ENCODE data around the gene STIMATE.

STIMATE gene

DNA sequence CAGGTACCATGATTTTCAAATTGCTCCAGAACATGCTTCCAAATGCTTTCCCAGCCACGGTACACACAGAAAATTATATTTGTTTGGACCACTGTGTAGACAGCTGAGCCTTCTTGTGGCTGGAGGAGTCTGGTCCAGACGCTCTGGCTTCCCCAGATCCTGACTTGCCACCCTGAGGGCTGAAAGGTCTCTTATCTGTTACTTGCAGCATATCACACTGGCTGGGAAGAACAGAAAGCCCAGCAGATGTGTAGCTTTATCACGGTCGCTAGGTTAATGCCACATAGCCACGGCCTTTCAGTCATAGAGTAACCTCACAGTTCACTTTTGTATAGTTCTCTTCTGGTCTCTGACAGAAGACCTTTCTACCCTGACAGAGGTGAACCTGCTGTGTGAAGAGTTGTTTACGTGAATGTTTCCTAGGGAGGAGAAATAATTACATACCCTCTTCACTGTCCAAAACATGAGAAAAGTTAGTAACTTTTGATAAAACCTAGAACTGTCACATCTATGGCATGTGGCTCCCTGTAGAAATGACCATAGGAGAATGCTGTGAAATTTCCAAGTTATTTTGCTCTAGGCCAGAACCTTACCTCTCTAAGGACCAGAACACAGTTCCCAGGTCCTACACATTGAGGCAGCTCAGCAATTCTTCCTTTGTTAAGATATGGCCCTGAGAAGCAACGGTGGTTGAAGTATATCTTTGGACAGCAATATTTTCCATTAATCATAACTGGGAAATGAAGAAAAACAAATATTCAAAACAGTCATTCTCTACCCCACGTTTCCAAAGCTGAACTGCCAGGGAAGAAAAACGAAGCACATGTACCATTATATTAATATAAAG lies 15.8 kb upstream of the STIMATE start:
- H4K20me1 ChIP-seq (ENCODE audit: insufficient read depth, low read length) = no peaks in the 10 kb centered on the region
- H3K4me3 ChIP-seq (ENCODE audit: low read depth, low read length, poor library complexity, severe bottlenecking) = no peak overlapping the region
- H3K27ac ChIP-seq (ENCODE audit: low read depth, low read length, poor library complexity, severe bottlenecking) = no peak overlapping the region
- H3K36me3 ChIP-seq (ENCODE audit: insufficient read depth, low read length) = peaks cover 44% of the 10 kb centered on the region
- H3F3A ChIP-seq (ENCODE audit: insufficient read depth, low read length) = peaks cover 5% of the 10 kb centered on the region; the same call in 1 of the 2 replicates
- no peak overlapping the region for H2AFZ ChIP-seq (ENCODE audit: low read length)
- no peak for TF ChIP-seq EZH2 (IDR thresholded peaks at IDR 0.05; ENCODE audit: borderline replicate concordance, low read length)
- H3K4me2 ChIP-seq (ENCODE audit: low read length) = no peak overlapping the region
- H3K9me2 ChIP-seq (ENCODE audit: low read depth, low read length) = no peaks in the 10 kb centered on the region
- no peaks in the 10 kb centered on the region for H3K9me3 ChIP-seq (ENCODE audit: low read length)
- H3K4me1 ChIP-seq (ENCODE audit: insufficient read depth, low read length, severe bottlenecking) = no peaks in the 10 kb centered on the region
- H3K9ac ChIP-seq (ENCODE audit: low read length) = no peak overlapping the region
- H3K79me2 ChIP-seq (ENCODE audit: insufficient read depth, low read length) = no peaks in the 10 kb centered on the region
- H3K27me3 ChIP-seq (ENCODE audit: insufficient read depth, low read length) = no peaks in the 10 kb centered on the region

GRCh38 chr3:52910823-52911222 lies 13.5 kb upstream of the STIMATE start:
- H3K27me3 ChIP-seq (ENCODE audit: insufficient read depth, low read length) = no peaks in the 10 kb centered on the region
- no peak for TF ChIP-seq EZH2 (IDR thresholded peaks at IDR 0.05; ENCODE audit: borderline replicate concordance, low read length)
- TF ChIP-seq, protein P1, sequence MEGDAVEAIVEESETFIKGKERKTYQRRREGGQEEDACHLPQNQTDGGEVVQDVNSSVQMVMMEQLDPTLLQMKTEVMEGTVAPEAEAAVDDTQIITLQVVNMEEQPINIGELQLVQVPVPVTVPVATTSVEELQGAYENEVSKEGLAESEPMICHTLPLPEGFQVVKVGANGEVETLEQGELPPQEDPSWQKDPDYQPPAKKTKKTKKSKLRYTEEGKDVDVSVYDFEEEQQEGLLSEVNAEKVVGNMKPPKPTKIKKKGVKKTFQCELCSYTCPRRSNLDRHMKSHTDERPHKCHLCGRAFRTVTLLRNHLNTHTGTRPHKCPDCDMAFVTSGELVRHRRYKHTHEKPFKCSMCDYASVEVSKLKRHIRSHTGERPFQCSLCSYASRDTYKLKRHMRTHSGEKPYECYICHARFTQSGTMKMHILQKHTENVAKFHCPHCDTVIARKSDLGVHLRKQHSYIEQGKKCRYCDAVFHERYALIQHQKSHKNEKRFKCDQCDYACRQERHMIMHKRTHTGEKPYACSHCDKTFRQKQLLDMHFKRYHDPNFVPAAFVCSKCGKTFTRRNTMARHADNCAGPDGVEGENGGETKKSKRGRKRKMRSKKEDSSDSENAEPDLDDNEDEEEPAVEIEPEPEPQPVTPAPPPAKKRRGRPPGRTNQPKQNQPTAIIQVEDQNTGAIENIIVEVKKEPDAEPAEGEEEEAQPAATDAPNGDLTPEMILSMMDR (IDR thresholded peaks at IDR 0.05; ENCODE audit: low read length) = no peak
- H3K4me1 ChIP-seq (ENCODE audit: insufficient read depth, low read length, severe bottlenecking) = no peaks in the 10 kb centered on the region
- peaks cover 41% of the 10 kb centered on the region for H3K36me3 ChIP-seq (ENCODE audit: insufficient read depth, low read length)
- no peak overlapping the region for H3K4me2 ChIP-seq (ENCODE audit: low read length)
- no peaks in the 10 kb centered on the region for H3K9me3 ChIP-seq (ENCODE audit: low read length)
- H3K4me3 ChIP-seq (ENCODE audit: low read depth, low read length, poor library complexity, severe bottlenecking) = no peak overlapping the region
- H2AFZ ChIP-seq (ENCODE audit: low read length) = no peak overlapping the region
- no peak overlapping the region for H3K27ac ChIP-seq (ENCODE audit: low read depth, low read length, poor library complexity, severe bottlenecking)
- peaks cover 5% of the 10 kb centered on the region; the same call in 1 of the 2 replicates for H3F3A ChIP-seq (ENCODE audit: insufficient read depth, low read length)
- H3K9me2 ChIP-seq (ENCODE audit: low read depth, low read length) = no peaks in the 10 kb centered on the region
- no peaks in the 10 kb centered on the region for H4K20me1 ChIP-seq (ENCODE audit: insufficient read depth, low read length)
- H3K79me2 ChIP-seq (ENCODE audit: insufficient read depth, low read length) = no peaks in the 10 kb centered on the region
- no peak overlapping the region for H3K9ac ChIP-seq (ENCODE audit: low read length)

- H3K9me2 ChIP-seq (ENCODE audit: low read depth, low read length) = no peaks in the 10 kb centered on the region
- H3K9me3 ChIP-seq (ENCODE audit: low read length) = no peaks in the 10 kb centered on the region
- no peaks in the 10 kb centered on the region for H4K20me1 ChIP-seq (ENCODE audit: insufficient read depth, low read length)
- peaks cover 45% of the 10 kb centered on the region for H3K36me3 ChIP-seq (ENCODE audit: insufficient read depth, low read length)
- no peak for TF ChIP-seq EZH2 (IDR thresholded peaks at IDR 0.05; ENCODE audit: borderline replicate concordance, low read length)
- TF ChIP-seq, protein P1 (IDR thresholded peaks at IDR 0.05; ENCODE audit: low read length) = peak; percentile 45
- no peaks in the 10 kb centered on the region for H3K4me1 ChIP-seq (ENCODE audit: insufficient read depth, low read length, severe bottlenecking)
- H3K27me3 ChIP-seq (ENCODE audit: insufficient read depth, low read length) = no peaks in the 10 kb centered on the region
- H3K79me2 ChIP-seq (ENCODE audit: insufficient read depth, low read length) = no peaks in the 10 kb centered on the region
- H3K9ac ChIP-seq (ENCODE audit: low read length) = no peak overlapping the region
- peaks cover 5% of the 10 kb centered on the region; the same call in 1 of the 2 replicates for H3F3A ChIP-seq (ENCODE audit: insufficient read depth, low read length)
- no peak overlapping the region for H3K4me2 ChIP-seq (ENCODE audit: low read length)
- H3K4me3 ChIP-seq (ENCODE audit: low read depth, low read length, poor library complexity, severe bottlenecking) = no peak overlapping the region
- no peak overlapping the region for H2AFZ ChIP-seq (ENCODE audit: low read length)
- H3K27ac ChIP-seq (ENCODE audit: low read depth, low read length, poor library complexity, severe bottlenecking) = no peak overlapping the region
Observed at GRCh38 chr3:52907497-52907896, 10.1 kb upstream of the STIMATE start.
